T-cell (primary cell): ENCODE data around the gene RTKN2. TPM values are rescaled to one million over a fixed set of nuclear protein-coding genes. Genes with fewer than 3 reads are reported as not detected.
"Not testable (repeated sequence)": the region's sequence is repeated elsewhere in the genome, so short reads cannot be mapped to it uniquely, and the experiment has no call there.

Source experiments
- ATAC-seq, 4 experiments: fragments of 200-7000 bp in 3 of 4; fragments of 150-1000 bp in 1 of 4; cut with Tn5 transposase; replicated peaks in 1 of 4; 1 replicate in 3 of 4; 2 replicates in 1 of 4; pipeline ENCODE4 v1.10.0; 2021; ENCODE audit warnings: moderate library complexity in 3 of 4, mild to moderate bottlenecking in 2 of 4, moderate number of reproducible peaks in 1 of 4
- CTCF ChIA-PET, 2 donors: fragments of 300-600 bp; sonication (Branson Sonifier 250); formaldehyde crosslinking; loops; one replicate each; lab custom pipeline; 2022; ENCODE audit warnings: antibody characterized with exemption in 2 of 2; lab: Charles Lee
- POLR2A ChIA-PET, 2 donors: fragments of 300-600 bp; sonication (Branson Sonifier 250); formaldehyde crosslinking; loops; one replicate each; lab custom pipeline; 2022; ENCODE audit warnings: antibody characterized with exemption in 2 of 2; lab: Charles Lee
- DNase-seq, 35 experiments: peaks; one replicate each; pipeline versions ENCODE4 v3.0.0 to v3.0.0-alpha.2; 2013 to 2023
- H3K27ac ChIP-seq: one replicate; pipeline ENCODE4 v1.5.1; 2013; ENCODE audit warnings: low read length
- H3K27me3 ChIP-seq, 2 experiments: replicated peaks in 1 of 2; 1 replicate in 1 of 2; 2 replicates in 1 of 2; pipeline versions ENCODE4 v1.6.1 to v1.7.0; 2013; ENCODE audit warnings: low read length in 1 of 2, mixed read lengths in 1 of 2; ENCODE audit not compliant: control insufficient read depth in 2 of 2, insufficient read depth in 2 of 2; ENCODE audit errors: extremely low read depth in 1 of 2
- H3K36me3 ChIP-seq, 2 donors: 1 replicate in 1 of 2; 2 replicates in 1 of 2; pipeline versions ENCODE4 v1.6.1 to v1.7.0; 2013; ENCODE audit warnings: low read length in 1 of 2; ENCODE audit not compliant: control insufficient read depth in 2 of 2, insufficient read depth in 1 of 2; ENCODE audit errors: extremely low read depth in 1 of 2
- H3K4me1 ChIP-seq, 2 experiments: 1 replicate in 1 of 2; 2 replicates in 1 of 2; pipeline versions ENCODE4 v1.6.1 to v1.7.0; 2013; ENCODE audit warnings: low read length in 2 of 2, mixed read lengths in 1 of 2; ENCODE audit not compliant: insufficient read depth in 2 of 2, control insufficient read depth in 1 of 2; ENCODE audit errors: extremely low read depth in 1 of 2
- H3K4me3 ChIP-seq, 2 donors: 1 replicate in 1 of 2; 2 replicates in 1 of 2; pipeline versions ENCODE4 v1.5.1 to v1.7.0; 2013; ENCODE audit warnings: mild to moderate bottlenecking in 2 of 2, low read length in 1 of 2, moderate library complexity in 1 of 2; ENCODE audit not compliant: control insufficient read depth in 1 of 2; ENCODE audit errors: extremely low read depth in 1 of 2
- H3K9me3 ChIP-seq: 2 replicates; pipeline ENCODE4 v1.7.0; 2013
- H3K27ac Mint-ChIP-seq, 2 donors: one replicate each; pipeline ENCODE4 v1.8.0; 2020 to 2021; ENCODE audit warnings: mild to moderate bottlenecking in 2 of 2, mixed read lengths in 2 of 2
- H3K27me3 Mint-ChIP-seq, 2 donors: one replicate each; pipeline ENCODE4 v1.8.0; 2021 to 2022; ENCODE audit warnings: mixed read lengths in 2 of 2
- H3K36me3 Mint-ChIP-seq: one replicate; pipeline ENCODE4 v1.8.0; 2021; ENCODE audit warnings: mixed read lengths
- H3K4me1 Mint-ChIP-seq, 3 donors: one replicate each; pipeline ENCODE4 v1.8.0; 2020 to 2022; ENCODE audit warnings: mixed read lengths in 3 of 3, mild to moderate bottlenecking in 1 of 3
- H3K4me3 Mint-ChIP-seq, 3 donors: one replicate each; pipeline ENCODE4 v1.8.0; 2020 to 2022; ENCODE audit warnings: mild to moderate bottlenecking in 3 of 3, mixed read lengths in 3 of 3, moderate library complexity in 3 of 3
- H3K9me3 Mint-ChIP-seq, 3 donors: one replicate each; pipeline ENCODE4 v1.8.0; 2020 to 2022; ENCODE audit warnings: mixed read lengths in 3 of 3
- WGBS: methylation state at CpG from one replicate; pipeline ENCODE4 v1.1.5; 2013; ENCODE audit warnings: missing lambda C conversion rate; ENCODE audit not compliant: insufficient coverage; 5-methylcytosine and 5-hydroxymethylcytosine counted together
- total RNA-seq, 35 experiments: library from RNA in 6 of 35; stranded (reverse) in 6 of 35; fragments of 120-200 nt in 1 of 35; gene quantifications; one replicate each; pipeline versions ENCODE4 v1.2.1 to v1.2.4 and lab custom pipeline; 2013 to 2026

The RTKN2 gene
- total RNA-seq, 5 donors from 2014 or later (not counting 1 experiment from before 2014, with no cell fraction given): 9.0 to 15.5 (median 12.4) TPM

- POLR2A ChIA-PET: not testable (repeated sequence)
These were observed 11.7 kb upstream of the RTKN2 start for GRCh38 chr10:62280392-62280791.

GRCh38 chr10:62278441-62278910 lies 9.8 kb upstream of the RTKN2 start:
- Histone ChIP-seq H3K4me3 (no peak overlapping the region), H3K9me3 (no peaks in the 10 kb centered on the region), H3K36me3 (no peaks in the 10 kb centered on the region), H3K27ac (no peak overlapping the region), H3K4me1 (no peaks in the 10 kb centered on the region), H3K27me3 (peaks cover 0 to 4% of the 10 kb centered on the region in 2 experiments)
- ChIA-PET POLR2A (no interaction called here), CTCF (interaction anchor here in 1 of 2 donors (0.7 kb wide), 1 partner anchor 13 kb away, joined by 3 read pairs; no protein-coding TSS in a partner anchor)
- no peak overlapping the region for H3K4me3 Mint-ChIP-seq
- no peak for DNase-seq
- no peak overlapping the region for H3K27ac Mint-ChIP-seq
- no peaks in the 10 kb centered on the region for H3K4me1 Mint-ChIP-seq
- H3K27me3 Mint-ChIP-seq: peaks cover 0 to 5% of the 10 kb centered on the region in 2 donors
- no peaks in the 10 kb centered on the region for H3K36me3 Mint-ChIP-seq
- no peaks in the 10 kb centered on the region for H3K9me3 Mint-ChIP-seq
- ATAC-seq: no peak
- WGBS: no CpG with 5 or more reads among the region's 2 CpGs

More at GRCh38 chr10:62280392-62280791, 11.7 kb upstream of the RTKN2 start:
- H3K27ac Mint-ChIP-seq, H3K27me3 Mint-ChIP-seq, H3K4me3 ChIP-seq, H3K27ac ChIP-seq, ATAC-seq, H3K27me3 ChIP-seq, H3K36me3 ChIP-seq, H3K9me3 ChIP-seq, CTCF ChIA-PET, H3K9me3 Mint-ChIP-seq, H3K4me3 Mint-ChIP-seq, H3K36me3 Mint-ChIP-seq, H3K4me1 ChIP-seq, H3K4me1 Mint-ChIP-seq, DNase-seq: not testable (repeated sequence)
- WGBS: 98% methylated on average over 19 of the region's 28 CpGs

DNA sequence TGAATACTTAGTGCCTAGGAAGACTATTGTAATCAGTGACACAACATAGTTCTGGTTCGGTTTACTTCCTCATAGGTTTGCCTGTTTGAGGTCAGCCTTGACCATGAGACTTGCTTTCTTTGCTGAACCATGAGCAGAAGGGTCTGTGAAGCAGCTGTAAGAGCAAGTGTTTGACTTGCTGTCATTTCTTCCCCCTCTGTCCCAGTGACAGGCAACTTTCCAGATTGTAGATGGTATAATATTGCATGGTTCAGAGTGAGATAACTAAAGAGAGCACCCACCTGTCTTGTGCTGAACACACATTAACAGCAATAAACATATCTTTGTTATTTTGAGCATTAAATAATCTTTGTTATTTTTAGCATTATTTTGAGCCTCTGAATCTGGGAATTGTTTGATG lies 9.3 kb upstream of the RTKN2 start:
- peaks cover 0 to 4% of the 10 kb centered on the region in 2 experiments for H3K27me3 ChIP-seq
- H3K4me1 Mint-ChIP-seq: no peaks in the 10 kb centered on the region
- POLR2A ChIA-PET: no interaction called here
- H3K9me3 Mint-ChIP-seq: no peaks in the 10 kb centered on the region
- no peak overlapping the region for H3K27ac ChIP-seq
- no peaks in the 10 kb centered on the region for H3K36me3 Mint-ChIP-seq
- DNase-seq: no peak
- H3K27me3 Mint-ChIP-seq: peaks cover 0 to 5% of the 10 kb centered on the region in 2 donors
- 75% methylated on average over 1 of the region's 1 CpG for WGBS
- CTCF ChIA-PET: no interaction called here
- no peak overlapping the region for H3K4me3 Mint-ChIP-seq
- H3K4me3 ChIP-seq: no peak overlapping the region
- no peak for ATAC-seq
- H3K36me3 ChIP-seq: no peaks in the 10 kb centered on the region
- no peaks in the 10 kb centered on the region for H3K9me3 ChIP-seq
- H3K27ac Mint-ChIP-seq: no peak overlapping the region
- H3K4me1 ChIP-seq: no peaks in the 10 kb centered on the region

- Histone ChIP-seq H3K27ac (no peak overlapping the region), H3K27me3 (peaks cover 0 to 11% of the 10 kb centered on the region in 2 experiments), H3K9me3 (no peaks in the 10 kb centered on the region), H3K4me1 (peaks cover 3 to 13% of the 10 kb centered on the region in 2 experiments), H3K4me3 (no peak overlapping the region), H3K36me3 (no peaks in the 10 kb centered on the region)
- CTCF ChIA-PET: no interaction called here
- peaks cover 11 to 18% (median 13%) of the 10 kb centered on the region in 3 donors for H3K4me1 Mint-ChIP-seq
- H3K27me3 Mint-ChIP-seq: peaks cover 3 to 25% of the 10 kb centered on the region in 2 donors
- H3K9me3 Mint-ChIP-seq: no peaks in the 10 kb centered on the region
- POLR2A ChIA-PET: interaction anchor here in 1 of 2 donors (0.7 kb wide), 1 partner anchor 263 kb away, joined by 3 read pairs; no protein-coding TSS in a partner anchor
- 90% methylated on average over 2 of the region's 4 CpGs for WGBS
- ATAC-seq: no peak
- DNase-seq: no peak
- H3K27ac Mint-ChIP-seq: no peak overlapping the region
- H3K36me3 Mint-ChIP-seq: no peaks in the 10 kb centered on the region
- peak overlapping the region in 2 of 3 donors; percentile 25 to 92 for H3K4me3 Mint-ChIP-seq
These were observed 1.4 kb upstream of the RTKN2 start for GRCh38 chr10:62270020-62270419.

GRCh38 chr10:62268027-62268398 lies 631 bp downstream of the RTKN2 start:
- Mint-ChIP-seq H3K27ac (no peak overlapping the region), H3K36me3 (no peaks in the 10 kb centered on the region), H3K9me3 (no peaks in the 10 kb centered on the region), H3K27me3 (peaks cover 3 to 25% of the 10 kb centered on the region in 2 donors), H3K4me1 (peaks cover 11 to 19% (median 13%) of the 10 kb centered on the region in 3 donors), H3K4me3 (peak overlapping the region; percentile 79 to 92 (median 81))
- Histone ChIP-seq H3K27me3 (peaks cover 0 to 11% of the 10 kb centered on the region in 2 experiments), H3K9me3 (no peaks in the 10 kb centered on the region), H3K4me1 (peaks cover 3 to 13% of the 10 kb centered on the region in 2 experiments), H3K36me3 (no peaks in the 10 kb centered on the region), H3K4me3 (peak overlapping the region; percentile 60 to 87), H3K27ac (no peak overlapping the region)
- POLR2A ChIA-PET: interaction anchor here in 1 of 2 donors (0.6 kb wide), 1 partner anchor 11 kb away, joined by 6 read pairs; no protein-coding TSS in a partner anchor
- 1% methylated on average over 12 of the region's 19 CpGs for WGBS
- CTCF ChIA-PET: interaction anchor here in 1 of 2 donors (0.5 to 1.0 kb wide), 2 partner anchors 22 to 889 kb away, joined by 3 read pairs; no protein-coding TSS in a partner anchor
- peak in 3 of 4 experiments; percentile 11 to 18 (median 15) for ATAC-seq
- DNase-seq: peak in 3 of 35 experiments; percentile 1 to 8 (median 3)

DNA sequence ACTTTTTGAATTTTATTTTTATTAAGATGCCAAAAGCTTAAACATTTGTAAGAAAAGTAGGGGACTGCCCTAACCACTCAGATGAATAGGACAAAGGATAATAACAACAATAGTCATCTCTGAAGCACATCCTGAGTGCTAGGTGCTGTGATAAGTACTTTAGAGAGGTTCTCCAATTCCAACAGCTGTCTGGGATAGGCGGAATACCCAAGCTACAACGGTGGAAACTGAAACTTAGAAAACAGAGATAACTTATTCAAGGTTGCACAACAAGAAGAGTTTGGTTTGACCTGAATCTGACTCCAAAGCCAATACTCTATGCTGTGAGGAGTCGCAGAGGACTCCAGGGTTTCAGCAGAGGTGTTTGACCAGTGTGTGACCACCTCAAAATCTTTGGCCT lies 2.0 kb downstream of the RTKN2 start:
- no peak overlapping the region for H3K27ac Mint-ChIP-seq
- no peak overlapping the region for H3K27ac ChIP-seq
- H3K36me3 Mint-ChIP-seq: no peaks in the 10 kb centered on the region
- H3K27me3 ChIP-seq: peaks cover 0 to 11% of the 10 kb centered on the region in 2 experiments
- H3K36me3 ChIP-seq: no peaks in the 10 kb centered on the region
- no peaks in the 10 kb centered on the region for H3K9me3 Mint-ChIP-seq
- no peak for ATAC-seq
- no peaks in the 10 kb centered on the region for H3K9me3 ChIP-seq
- DNase-seq: no peak
- CTCF ChIA-PET: interaction anchor here (0.6 to 1.3 kb wide), 3 partner anchors 22 to 370 kb away, joined by 3 read pairs; no protein-coding TSS in a partner anchor
- H3K4me3 Mint-ChIP-seq: no peak overlapping the region
- POLR2A ChIA-PET: interaction anchor here in 1 of 2 donors (1.1 kb wide), 1 partner anchor 9 kb away, joined by 3 read pairs; no protein-coding TSS in a partner anchor
- no peak overlapping the region for H3K4me3 ChIP-seq
- peaks cover 3 to 13% of the 10 kb centered on the region in 2 experiments for H3K4me1 ChIP-seq
- WGBS: no CpG with 5 or more reads among the region's 3 CpGs
- peaks cover 11 to 19% (median 13%) of the 10 kb centered on the region in 3 donors for H3K4me1 Mint-ChIP-seq
- H3K27me3 Mint-ChIP-seq: peaks cover 3 to 14% of the 10 kb centered on the region in 2 donors
